H9 (cell line): ENCODE measurements around the gene TEX53. TPM values are rescaled to one million over a fixed set of nuclear protein-coding genes. Genes with fewer than 3 reads are reported as not detected.

ENCODE experiments used
- DNase-seq: peaks from one replicate; pipeline ENCODE4 v3.0.0-alpha.2; 2017
- H2AFZ ChIP-seq: one replicate; pipeline ENCODE4 v1.6.1; 2013; ENCODE audit warnings: mild to moderate bottlenecking, low read length, control low read depth, moderate library complexity
- H2AK5ac ChIP-seq: 2 replicates; pipeline ENCODE4 v1.6.1; 2013; ENCODE audit warnings: low read length, control low read depth, mixed read lengths; ENCODE audit not compliant: insufficient read length
- H2BK120ac ChIP-seq: one replicate; pipeline ENCODE4 v1.6.1; 2013; ENCODE audit warnings: low read depth, mild to moderate bottlenecking, low read length, control low read depth, inconsistent platforms; ENCODE audit not compliant: poor library complexity, severe bottlenecking
- H2BK12ac ChIP-seq: 2 replicates; pipeline ENCODE4 v1.6.1; 2013; ENCODE audit warnings: low read length, control low read depth, mixed read lengths, low read depth; ENCODE audit not compliant: insufficient read length
- H2BK15ac ChIP-seq: 2 replicates; pipeline ENCODE4 v1.6.1; 2013; ENCODE audit warnings: low read depth, low read length, control low read depth
- H2BK20ac ChIP-seq: one replicate; pipeline ENCODE4 v1.6.1; 2013; ENCODE audit warnings: low read depth, mild to moderate bottlenecking, low read length, control low read depth, inconsistent platforms; ENCODE audit not compliant: poor library complexity, severe bottlenecking
- H2BK5ac ChIP-seq: 2 replicates; pipeline ENCODE4 v1.6.1; 2013; ENCODE audit warnings: low read length, control low read depth, mixed read lengths; ENCODE audit not compliant: insufficient read length
- H3K14ac ChIP-seq: 2 replicates; pipeline ENCODE4 v1.6.1; 2013; ENCODE audit warnings: low read length, control low read depth; ENCODE audit not compliant: insufficient read depth
- H3K18ac ChIP-seq: 2 replicates; pipeline ENCODE4 v1.6.1; 2013; ENCODE audit warnings: low read depth, mild to moderate bottlenecking, mixed read lengths, low read length, control low read depth; ENCODE audit not compliant: insufficient read length
- H3K23ac ChIP-seq: 2 replicates; pipeline ENCODE4 v1.6.1; 2013; ENCODE audit warnings: low read length, control low read depth, mixed read lengths, low read depth; ENCODE audit not compliant: insufficient read length
- H3K23me2 ChIP-seq: 2 replicates; pipeline ENCODE4 v1.6.1; 2013; ENCODE audit warnings: low read depth, mild to moderate bottlenecking, mixed read lengths, low read length, control low read depth; ENCODE audit not compliant: insufficient read length, poor library complexity, severe bottlenecking
- H3K27ac ChIP-seq: 2 replicates; pipeline ENCODE4 v1.5.1; 2013; ENCODE audit warnings: low read length, control low read depth, mixed read lengths, low read depth; ENCODE audit not compliant: insufficient read length
- H3K27me3 ChIP-seq: 2 replicates; pipeline ENCODE4 v1.6.1; 2013; ENCODE audit warnings: low read length, control low read depth, inconsistent platforms; ENCODE audit not compliant: insufficient read depth
- H3K4ac ChIP-seq: 2 replicates; pipeline ENCODE4 v1.6.1; 2013; ENCODE audit warnings: low read depth, mild to moderate bottlenecking, control low read depth, inconsistent platforms, low read length, moderate library complexity
- H3K4me1 ChIP-seq: 2 replicates; pipeline ENCODE4 v1.6.1; 2013; ENCODE audit warnings: low read length, control low read depth, inconsistent platforms; ENCODE audit not compliant: insufficient read depth
- H3K4me2 ChIP-seq: 2 replicates; pipeline ENCODE4 v1.6.1; 2013; ENCODE audit warnings: low read length, control low read depth, mixed read lengths; ENCODE audit not compliant: insufficient read length, insufficient read depth
- H3K56ac ChIP-seq: 2 replicates; pipeline ENCODE4 v1.6.1; 2013; ENCODE audit warnings: low read depth, mild to moderate bottlenecking, mixed read lengths, low read length, control low read depth; ENCODE audit not compliant: insufficient read length
- H3K79me1 ChIP-seq: 2 replicates; pipeline ENCODE4 v1.6.1; 2013; ENCODE audit warnings: low read depth, mild to moderate bottlenecking, moderate library complexity, low read length, control low read depth, inconsistent platforms; ENCODE audit not compliant: insufficient read depth, poor library complexity, severe bottlenecking
- H3K79me2 ChIP-seq: 2 replicates; pipeline ENCODE4 v1.6.1; 2013; ENCODE audit warnings: low read length, control low read depth, inconsistent platforms; ENCODE audit not compliant: insufficient read depth
- H3K9ac ChIP-seq: 2 replicates; pipeline ENCODE4 v1.6.1; 2013; ENCODE audit warnings: low read length, control low read depth, mixed read lengths; ENCODE audit not compliant: insufficient read length; ENCODE audit errors: extremely low read depth
- H3K9me3 ChIP-seq: one replicate; pipeline ENCODE4 v1.6.1; 2013; ENCODE audit warnings: low read depth, low read length, inconsistent platforms; ENCODE audit not compliant: control insufficient read depth
- H3T11ph ChIP-seq: one replicate; pipeline ENCODE4 v1.6.1; 2013; ENCODE audit warnings: mild to moderate bottlenecking, low read length, control low read depth, inconsistent platforms
- H4K20me1 ChIP-seq: one replicate; pipeline ENCODE4 v1.6.1; 2013; ENCODE audit not compliant: control insufficient read depth, insufficient read length, insufficient read depth
- H4K5ac ChIP-seq: 2 replicates; pipeline ENCODE4 v1.6.1; 2013; ENCODE audit warnings: low read depth, mild to moderate bottlenecking, mixed read lengths, low read length, control low read depth; ENCODE audit not compliant: insufficient read length
- H4K8ac ChIP-seq: replicated peaks from 2 replicates; pipeline ENCODE4 v1.6.1; 2013; ENCODE audit warnings: low read length, control low read depth, mixed read lengths, low read depth; ENCODE audit not compliant: insufficient read length
- H4K91ac ChIP-seq: 2 replicates; pipeline ENCODE4 v1.6.1; 2013; ENCODE audit warnings: low read depth, mild to moderate bottlenecking, moderate library complexity, mixed read lengths, low read length, control low read depth; ENCODE audit not compliant: insufficient read length
- H3K27ac Mint-ChIP-seq, 3 experiments: 2 replicates in 2 of 3; 3 replicates in 1 of 3; pipeline ENCODE4 v1.8.0; 2020 to 2021; ENCODE audit warnings: mixed read lengths in 3 of 3, mild to moderate bottlenecking in 1 of 3, moderate library complexity in 1 of 3
- H3K27me3 Mint-ChIP-seq: 2 replicates; pipeline ENCODE4 v1.8.0; 2021; ENCODE audit warnings: low read depth, mild to moderate bottlenecking, moderate library complexity, mixed read lengths
- H3K36me3 Mint-ChIP-seq, 3 experiments: 2 replicates in 2 of 3; 3 replicates in 1 of 3; pipeline ENCODE4 v1.8.0; 2020 to 2021; ENCODE audit warnings: low read depth in 3 of 3, mixed read lengths in 3 of 3; ENCODE audit not compliant: insufficient read depth in 1 of 3
- H3K4me1 Mint-ChIP-seq, 2 experiments: 2 replicates each; pipeline ENCODE4 v1.8.0; 2020; ENCODE audit warnings: mixed read lengths in 2 of 2
- H3K4me3 Mint-ChIP-seq, 2 experiments: 2 replicates in 1 of 2; 3 replicates in 1 of 2; pipeline ENCODE4 v1.8.0; 2020 to 2021; ENCODE audit warnings: mild to moderate bottlenecking in 2 of 2, mixed read lengths in 2 of 2, moderate library complexity in 1 of 2
- H3K9me3 Mint-ChIP-seq, 2 experiments: 2 replicates in 1 of 2; 3 replicates in 1 of 2; pipeline ENCODE4 v1.8.0; 2020; ENCODE audit warnings: mild to moderate bottlenecking in 2 of 2, mixed read lengths in 2 of 2, moderate library complexity in 1 of 2
- total RNA-seq: library from RNA; stranded (reverse); gene quantifications from 2 replicates; pipeline ENCODE4 v1.2.1, GENCODE V29; 2021
- TF ChIP-seq, protein P1 (sequence below): fragments of 200-600 bp; sonication (generic); conservative IDR thresholded peaks from 3 replicates; pipeline ENCODE4 v1.8.0; 2021; ENCODE audit warnings: antibody characterized with exemption, mild to moderate bottlenecking

TEX53 gene
- total RNA-seq, 1 experiment from 2014 or later = not detected

DNA sequence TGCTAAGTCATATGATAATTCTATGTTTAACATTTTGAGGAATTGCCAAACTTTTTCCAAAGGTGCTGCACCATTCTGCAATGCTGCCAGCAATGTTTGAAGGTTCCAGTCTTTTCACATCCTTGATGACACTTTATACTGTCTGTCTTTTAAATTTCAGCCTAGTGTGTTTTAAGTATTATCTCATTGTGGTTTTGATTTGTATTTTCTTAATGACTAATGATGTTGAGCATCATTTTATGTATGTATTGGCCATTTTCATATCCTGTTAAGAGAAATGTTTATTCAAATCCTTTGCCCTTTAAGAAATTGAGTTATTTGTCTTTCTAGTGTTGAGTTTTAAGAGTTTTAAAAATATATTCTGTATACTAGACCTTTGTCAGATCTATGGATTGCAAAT is 29.4 kb upstream of the TEX53 start:
- Histone ChIP-seq H2AFZ (no peak overlapping the region), H3K79me1 (no peaks in the 10 kb centered on the region), H3K4me1 (no peaks in the 10 kb centered on the region), H3K79me2 (no peaks in the 10 kb centered on the region), H2BK5ac (no peak overlapping the region), H3K23me2 (no peaks in the 10 kb centered on the region), H3K14ac (no peak overlapping the region), H2AK5ac (no peak overlapping the region), H2BK120ac (no peak overlapping the region), H4K5ac (no peak overlapping the region), H3K27ac (no peak overlapping the region), H3K9me3 (no peaks in the 10 kb centered on the region), H4K91ac (no peak overlapping the region), H3K9ac (no peak overlapping the region), H3K23ac (no peak overlapping the region), H3K56ac (no peak overlapping the region), H2BK15ac (no peak overlapping the region), H3K27me3 (no peaks in the 10 kb centered on the region; the same call in 1 of the 2 replicates), H2BK20ac (no peak overlapping the region), H3K18ac (no peak overlapping the region), H3T11ph (no peak overlapping the region), H4K20me1 (no peaks in the 10 kb centered on the region), H4K8ac (no peak overlapping the region), H3K4me2 (no peak overlapping the region), H2BK12ac (no peak overlapping the region), H3K4ac (no peak overlapping the region)
- Mint-ChIP-seq H3K27ac (no peak overlapping the region), H3K9me3 (no peaks in the 10 kb centered on the region), H3K4me1 (peaks cover 10 to 22% of the 10 kb centered on the region in 2 experiments), H3K4me3 (no peak overlapping the region), H3K36me3 (no peaks in the 10 kb centered on the region), H3K27me3 (peaks cover 30% of the 10 kb centered on the region)
- TF ChIP-seq, protein P1, sequence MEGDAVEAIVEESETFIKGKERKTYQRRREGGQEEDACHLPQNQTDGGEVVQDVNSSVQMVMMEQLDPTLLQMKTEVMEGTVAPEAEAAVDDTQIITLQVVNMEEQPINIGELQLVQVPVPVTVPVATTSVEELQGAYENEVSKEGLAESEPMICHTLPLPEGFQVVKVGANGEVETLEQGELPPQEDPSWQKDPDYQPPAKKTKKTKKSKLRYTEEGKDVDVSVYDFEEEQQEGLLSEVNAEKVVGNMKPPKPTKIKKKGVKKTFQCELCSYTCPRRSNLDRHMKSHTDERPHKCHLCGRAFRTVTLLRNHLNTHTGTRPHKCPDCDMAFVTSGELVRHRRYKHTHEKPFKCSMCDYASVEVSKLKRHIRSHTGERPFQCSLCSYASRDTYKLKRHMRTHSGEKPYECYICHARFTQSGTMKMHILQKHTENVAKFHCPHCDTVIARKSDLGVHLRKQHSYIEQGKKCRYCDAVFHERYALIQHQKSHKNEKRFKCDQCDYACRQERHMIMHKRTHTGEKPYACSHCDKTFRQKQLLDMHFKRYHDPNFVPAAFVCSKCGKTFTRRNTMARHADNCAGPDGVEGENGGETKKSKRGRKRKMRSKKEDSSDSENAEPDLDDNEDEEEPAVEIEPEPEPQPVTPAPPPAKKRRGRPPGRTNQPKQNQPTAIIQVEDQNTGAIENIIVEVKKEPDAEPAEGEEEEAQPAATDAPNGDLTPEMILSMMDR = no peak
- DNase-seq = no peak
